HepG2 (cell line): ENCODE results near the gene HPD. TPM values are rescaled to one million over a fixed set of nuclear protein-coding genes. Genes with fewer than 3 reads are reported as not detected.
A peak's percentile ranks its signal among the peaks of the same experiment; 100 is the strongest.

Source experiments
- BCL3 ChIP-seq: sonication (generic); formaldehyde crosslinking; IDR thresholded peaks from 2 replicates; pipeline ENCODE4 v1.5.1; 2020; ENCODE audit warnings: mild to moderate bottlenecking, missing genetic modification reagents, moderate library complexity
- DBP ChIP-seq: sonication (generic); formaldehyde crosslinking; IDR thresholded peaks from 2 replicates; pipeline ENCODE4 v1.4.0; 2020; ENCODE audit warnings: missing genetic modification reagents; ENCODE audit errors: not compliant biosample characterization
- E2F5 ChIP-seq: sonication (generic); formaldehyde crosslinking; conservative IDR thresholded peaks from 2 replicates; pipeline ENCODE4 v1.4.0; 2020; ENCODE audit warnings: missing genetic modification reagents
- FOXJ3 ChIP-seq: sonication (generic); formaldehyde crosslinking; IDR thresholded peaks from 2 replicates; pipeline ENCODE4 v1.4.0; 2020; ENCODE audit warnings: missing genetic modification reagents, mild to moderate bottlenecking, borderline replicate concordance
- HIC2 ChIP-seq: sonication (generic); formaldehyde crosslinking; IDR thresholded peaks from 2 replicates; pipeline ENCODE4 v1.9.0; 2022; ENCODE audit warnings: low read depth, missing genetic modification reagents
- SMAD3 ChIP-seq: sonication (generic); formaldehyde crosslinking; IDR thresholded peaks from 2 replicates; pipeline ENCODE4 v1.4.0; 2020; ENCODE audit warnings: missing genetic modification reagents
- TCF7 ChIP-seq: sonication (generic); IDR thresholded peaks from 2 replicates; pipeline ENCODE4 v1.6.1; 2016; ENCODE audit warnings: antibody characterized with exemption, low read depth
- ZFP62 ChIP-seq: sonication (generic); formaldehyde crosslinking; IDR thresholded peaks from 2 replicates; pipeline ENCODE4 v1.4.0; 2020; ENCODE audit warnings: missing genetic modification reagents
- ZNF446 ChIP-seq: sonication (generic); formaldehyde crosslinking; IDR thresholded peaks from 2 replicates; pipeline ENCODE4 v1.5.0; 2020; ENCODE audit warnings: mild to moderate bottlenecking, missing genetic modification reagents
- ZNF703 ChIP-seq: sonication (generic); formaldehyde crosslinking; IDR thresholded peaks from 2 replicates; pipeline ENCODE4 v1.5.1; 2020; ENCODE audit warnings: missing genetic modification reagents, mild to moderate bottlenecking, moderate library complexity, borderline replicate concordance
- ZNF709 ChIP-seq: sonication (generic); formaldehyde crosslinking; IDR thresholded peaks from 2 replicates; pipeline ENCODE4 v1.5.0; 2020; ENCODE audit warnings: mild to moderate bottlenecking, missing genetic modification reagents
- ZNF775 ChIP-seq: sonication (generic); formaldehyde crosslinking; IDR thresholded peaks from 2 replicates; pipeline ENCODE4 v1.4.0; 2020; ENCODE audit warnings: missing genetic modification reagents, mild to moderate bottlenecking, moderate library complexity, borderline replicate concordance
- ZSCAN30 ChIP-seq: sonication (generic); formaldehyde crosslinking; IDR thresholded peaks from 2 replicates; pipeline ENCODE4 v1.5.0; 2020; ENCODE audit warnings: mild to moderate bottlenecking, missing genetic modification reagents
- polyA plus RNA-seq, 8 experiments: library from polyadenylated mRNA; depleted of rRNA in 3 of 8; stranded (reverse) in 7 of 8; unstranded in 1 of 8; fragments of >200 nt; fragmentation: Illumina TruSeq in 4 of 8; extraction: Trizol in 4 of 8; gene quantifications; 2 replicates each; pipeline versions ENCODE4 v1.2.1 to v1.2.3, GENCODE V29; 2011 to 2016; ENCODE audit warnings: low read depth in 4 of 8, missing spikeins in 1 of 8, mixed read lengths in 1 of 8; ENCODE audit not compliant: insufficient read depth in 1 of 8
- total RNA-seq, 5 experiments: library from RNA; depleted of rRNA; stranded (reverse); fragments of >200 nt; fragmentation: Illumina TruSeq; extraction: Trizol; gene quantifications; 2 replicates each; pipeline ENCODE4 v1.2.3, GENCODE V29; 2016; ENCODE audit warnings: low read depth in 1 of 5
- TF ChIP-seq, protein P1 (sequence below): sonication (generic); formaldehyde crosslinking; IDR thresholded peaks from 2 replicates; pipeline ENCODE4 v1.4.0; 2020; ENCODE audit warnings: missing genetic modification reagents
- TF ChIP-seq, protein P2 (sequence below): sonication (generic); formaldehyde crosslinking; IDR thresholded peaks from 2 replicates; pipeline ENCODE4 v1.9.0; 2021; ENCODE audit warnings: missing genetic modification reagents, mild to moderate bottlenecking, borderline replicate concordance
- TF ChIP-seq, protein P3 (sequence below): sonication (generic); formaldehyde crosslinking; IDR thresholded peaks from 2 replicates; pipeline ENCODE4 v1.4.0; 2020; ENCODE audit warnings: low read depth, mild to moderate bottlenecking, missing genetic modification reagents
- TF ChIP-seq, protein P4 (sequence below): sonication (generic); formaldehyde crosslinking; IDR thresholded peaks from 2 replicates; pipeline ENCODE4 v1.8.1; 2023; ENCODE audit warnings: mild to moderate bottlenecking, moderate library complexity, missing genetic modification reagents

The HPD gene
- total and polyA plus RNA-seq, 2 of the 13 experiments (the other 11 are each of a cell fraction or from before 2014, with no cell fraction given) = 120 to 195 TPM

DNA sequence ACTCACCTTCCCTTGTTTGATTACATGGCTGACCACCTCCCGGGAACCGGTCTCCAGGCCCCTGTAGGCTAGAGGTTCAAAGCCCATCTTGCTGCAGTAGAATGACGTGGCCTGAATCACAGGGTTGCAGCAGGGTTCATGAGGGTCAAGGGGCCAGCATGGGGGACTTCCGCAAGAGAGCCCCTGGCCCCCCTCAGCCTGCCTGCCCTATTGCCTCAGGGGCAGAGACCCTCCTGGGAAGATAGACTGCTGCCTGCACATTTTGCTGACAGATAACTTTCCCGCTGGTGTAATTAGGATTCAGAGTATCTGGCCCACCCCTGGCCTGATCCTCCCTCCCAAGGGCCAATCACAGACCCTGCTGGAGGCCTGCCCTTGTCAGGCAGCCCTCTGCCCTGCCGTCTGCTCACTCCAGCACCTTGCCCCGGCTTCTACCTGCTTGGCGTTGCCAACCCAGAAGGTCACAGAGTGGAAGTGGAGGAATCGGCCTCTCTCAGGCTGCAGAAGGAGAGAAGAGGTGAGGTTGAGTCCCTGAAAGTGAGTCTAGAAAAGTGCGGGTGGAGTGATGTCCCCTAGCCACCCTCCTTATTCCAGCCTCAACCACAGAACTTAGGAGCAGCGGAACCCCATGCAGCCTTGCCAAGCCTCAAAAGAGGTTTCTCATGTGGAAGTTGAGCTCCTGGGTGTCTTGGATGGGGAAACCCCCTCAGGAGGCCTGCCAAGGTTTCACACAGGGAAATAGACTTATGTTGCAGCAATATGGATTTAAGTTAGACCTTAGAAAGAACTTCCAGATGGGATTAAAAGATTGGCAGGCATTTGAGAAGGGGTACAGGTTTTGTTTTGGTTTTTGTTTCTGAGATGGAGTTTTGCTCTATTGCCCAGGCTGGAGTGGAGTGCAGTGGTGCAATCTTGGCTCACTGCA, 1.1 kb downstream of the HPD start (continued):
- TF ChIP-seq, protein P1, sequence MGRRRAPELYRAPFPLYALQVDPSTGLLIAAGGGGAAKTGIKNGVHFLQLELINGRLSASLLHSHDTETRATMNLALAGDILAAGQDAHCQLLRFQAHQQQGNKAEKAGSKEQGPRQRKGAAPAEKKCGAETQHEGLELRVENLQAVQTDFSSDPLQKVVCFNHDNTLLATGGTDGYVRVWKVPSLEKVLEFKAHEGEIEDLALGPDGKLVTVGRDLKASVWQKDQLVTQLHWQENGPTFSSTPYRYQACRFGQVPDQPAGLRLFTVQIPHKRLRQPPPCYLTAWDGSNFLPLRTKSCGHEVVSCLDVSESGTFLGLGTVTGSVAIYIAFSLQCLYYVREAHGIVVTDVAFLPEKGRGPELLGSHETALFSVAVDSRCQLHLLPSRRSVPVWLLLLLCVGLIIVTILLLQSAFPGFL (CRISPR knock-in tag) = no peak
- TF ChIP-seq, protein P2, sequence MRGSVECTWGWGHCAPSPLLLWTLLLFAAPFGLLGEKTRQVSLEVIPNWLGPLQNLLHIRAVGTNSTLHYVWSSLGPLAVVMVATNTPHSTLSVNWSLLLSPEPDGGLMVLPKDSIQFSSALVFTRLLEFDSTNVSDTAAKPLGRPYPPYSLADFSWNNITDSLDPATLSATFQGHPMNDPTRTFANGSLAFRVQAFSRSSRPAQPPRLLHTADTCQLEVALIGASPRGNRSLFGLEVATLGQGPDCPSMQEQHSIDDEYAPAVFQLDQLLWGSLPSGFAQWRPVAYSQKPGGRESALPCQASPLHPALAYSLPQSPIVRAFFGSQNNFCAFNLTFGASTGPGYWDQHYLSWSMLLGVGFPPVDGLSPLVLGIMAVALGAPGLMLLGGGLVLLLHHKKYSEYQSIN (CRISPR knock-in tag) = no peak
- TF ChIP-seq BCL3 (peak; percentile 65; the same call in 1 of the 2 replicates), TCF7 (peak; percentile 61; the same call in 1 of the 2 replicates), SMAD3 (CRISPR knock-in tag) (no peak), ZFP62 (no peak), E2F5 (CRISPR knock-in tag) (no peak), ZNF703 (CRISPR knock-in tag) (no peak), ZNF446 (no peak), FOXJ3 (CRISPR knock-in tag) (peak; percentile 40; the same call in 1 of the 2 replicates), DBP (CRISPR knock-in tag) (no peak), ZSCAN30 (CRISPR knock-in tag) (no peak), ZNF775 (CRISPR knock-in tag) (0 out of 2 replicates have a peak, but pooled peaks have one; percentile 59), HIC2 (CRISPR knock-in tag) (peak; percentile 47; the same call in 1 of the 2 replicates), ZNF709 (no peak)
- TF ChIP-seq, protein P3, sequence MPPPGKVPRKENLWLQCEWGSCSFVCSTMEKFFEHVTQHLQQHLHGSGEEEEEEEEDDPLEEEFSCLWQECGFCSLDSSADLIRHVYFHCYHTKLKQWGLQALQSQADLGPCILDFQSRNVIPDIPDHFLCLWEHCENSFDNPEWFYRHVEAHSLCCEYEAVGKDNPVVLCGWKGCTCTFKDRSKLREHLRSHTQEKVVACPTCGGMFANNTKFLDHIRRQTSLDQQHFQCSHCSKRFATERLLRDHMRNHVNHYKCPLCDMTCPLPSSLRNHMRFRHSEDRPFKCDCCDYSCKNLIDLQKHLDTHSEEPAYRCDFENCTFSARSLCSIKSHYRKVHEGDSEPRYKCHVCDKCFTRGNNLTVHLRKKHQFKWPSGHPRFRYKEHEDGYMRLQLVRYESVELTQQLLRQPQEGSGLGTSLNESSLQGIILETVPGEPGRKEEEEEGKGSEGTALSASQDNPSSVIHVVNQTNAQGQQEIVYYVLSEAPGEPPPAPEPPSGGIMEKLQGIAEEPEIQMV = no peak; the same call in 1 of the 2 replicates
- TF ChIP-seq, protein P4, sequence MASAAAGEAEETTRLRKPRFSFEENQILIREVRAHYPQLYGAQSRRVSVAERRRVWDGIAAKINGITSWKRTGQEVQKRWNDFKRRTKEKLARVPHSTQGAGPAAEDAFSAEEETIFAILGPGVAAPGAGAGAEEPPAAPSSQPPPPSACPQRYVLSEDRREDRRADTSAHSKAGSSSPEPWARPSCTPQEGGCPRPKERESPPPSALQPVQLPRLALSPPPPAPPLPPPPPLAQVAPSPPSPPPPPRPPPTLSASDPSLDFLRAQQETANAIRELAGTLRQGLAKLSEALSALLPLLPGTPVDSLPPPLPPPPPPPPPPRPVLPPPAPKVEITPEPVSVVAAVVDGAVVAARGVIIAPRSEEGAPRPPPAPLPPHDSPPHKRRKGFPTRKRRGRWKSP = no peak
